ENCODE measurements around the gene KANK4. TPM values are rescaled to one million over a fixed set of nuclear protein-coding genes. Genes with fewer than 3 reads are reported as not detected.

Gene KANK4
- 0.03 TPM in 1 of 2 replicates, not detected in the other for total RNA-seq (2014; rRNA removed; shearing (Covaris generic))

- DNase-seq (ENCODE audit: low read depth): no peak
Observed at GRCh38 chr1:62318756-62319544, at the start of gene KANK4. Gene KANK4, minus strand, starts transcription at chr1:62319434. Its CDS starts 37,870 bp downstream, at chr1:62281564.

- DNase-seq (ENCODE audit: low read depth): no peak
Observed at GRCh38 chr1:62368989-62369388, 49.8 kb upstream of the KANK4 start.

DNA sequence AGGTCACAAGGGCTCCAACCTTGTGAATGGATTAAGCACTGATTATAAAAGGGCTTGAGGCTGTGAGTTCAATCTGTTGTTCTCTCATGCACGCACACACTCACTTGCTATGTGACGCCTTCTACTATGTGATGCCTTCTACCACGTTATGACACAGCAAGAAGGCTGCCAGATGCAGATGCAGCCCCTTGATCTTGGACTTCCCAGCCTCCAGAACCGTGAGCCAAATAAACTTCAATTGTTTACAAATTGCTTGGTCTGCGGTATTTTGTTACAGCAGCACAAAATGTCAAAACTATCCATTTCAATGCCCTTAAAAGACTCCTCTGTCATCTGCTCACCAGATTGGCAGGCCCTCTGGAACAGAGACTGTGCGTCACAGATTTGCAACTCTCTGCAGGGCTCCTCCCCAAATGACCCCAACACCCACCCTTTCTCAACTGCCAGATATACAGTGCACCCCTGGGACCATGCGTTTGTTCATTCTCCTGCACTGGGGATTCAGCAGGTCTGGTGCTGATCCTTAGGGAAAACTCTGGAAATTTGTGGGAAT, 47.8 kb upstream of the KANK4 start:
- no peak for DNase-seq (ENCODE audit: low read depth)

GRCh38 chr1:62364721-62365120, 45.5 kb upstream of the KANK4 start:
- DNase-seq (ENCODE audit: low read depth): peak; percentile 13

GRCh38 chr1:62362926-62363325, 43.7 kb upstream of the KANK4 start:
- DNase-seq (ENCODE audit: low read depth): no peak

- DNase-seq (ENCODE audit: low read depth): no peak
Observed at GRCh38 chr1:62362061-62362917, 43.1 kb upstream of the KANK4 start.

- no peak for DNase-seq (ENCODE audit: low read depth)
Observed at GRCh38 chr1:62361431-62361830, 42.2 kb upstream of the KANK4 start.

DNA sequence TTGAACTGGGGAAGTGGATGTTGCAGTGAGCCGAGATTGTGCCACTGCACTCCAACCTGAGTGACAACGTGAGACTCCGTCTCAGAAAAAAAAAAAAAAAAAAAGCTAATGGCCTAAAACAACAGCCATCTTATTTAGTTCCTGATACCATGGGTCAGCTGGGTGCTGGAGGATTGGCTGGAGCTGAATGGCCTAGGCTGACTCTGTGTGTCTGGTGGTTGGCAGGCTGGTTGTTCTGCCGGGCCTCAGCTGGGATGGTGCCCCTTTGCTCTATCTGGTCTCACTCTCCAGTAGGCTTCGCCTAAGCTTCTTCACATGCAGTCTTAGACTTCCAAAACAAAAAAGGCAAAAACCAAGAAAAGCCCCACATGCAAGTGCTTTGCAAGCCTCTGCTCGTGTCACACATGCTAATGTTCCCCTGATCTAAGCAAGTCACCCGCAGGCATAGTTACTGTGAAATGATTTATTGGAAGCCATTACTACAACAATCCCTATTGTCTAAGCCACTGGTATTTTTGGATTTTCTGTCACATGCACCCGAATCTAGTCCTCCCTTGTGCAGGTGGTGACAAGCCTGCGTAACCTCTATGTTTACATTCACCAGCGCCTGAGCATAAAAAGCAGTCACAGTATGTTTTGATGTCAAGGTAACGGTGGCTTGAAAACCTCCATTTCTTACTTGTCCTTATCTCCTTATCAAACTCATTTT, 39.6 kb upstream of the KANK4 start:
- DNase-seq (ENCODE audit: low read depth): no peak

DNA sequence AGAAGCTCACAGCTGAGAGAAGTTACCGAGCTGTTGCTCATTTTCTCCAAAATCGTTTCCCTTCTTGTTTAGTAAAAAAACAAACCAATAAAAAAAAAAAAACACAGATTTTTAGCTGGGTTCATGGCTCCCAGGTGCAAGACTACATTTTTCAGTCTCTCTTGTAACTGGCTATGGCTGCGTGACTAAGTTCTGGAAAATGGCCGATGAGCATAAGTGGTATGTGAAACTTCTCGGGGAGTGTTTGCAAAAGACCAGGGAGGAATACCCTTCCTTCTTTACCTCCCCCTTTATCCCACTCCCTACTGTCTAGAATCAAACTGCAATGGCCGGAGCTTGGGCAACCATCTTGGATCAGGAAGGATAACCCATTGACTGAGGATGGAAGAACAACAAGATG, 38.7 kb upstream of the KANK4 start:
- no peak for DNase-seq (ENCODE audit: low read depth)

DNA sequence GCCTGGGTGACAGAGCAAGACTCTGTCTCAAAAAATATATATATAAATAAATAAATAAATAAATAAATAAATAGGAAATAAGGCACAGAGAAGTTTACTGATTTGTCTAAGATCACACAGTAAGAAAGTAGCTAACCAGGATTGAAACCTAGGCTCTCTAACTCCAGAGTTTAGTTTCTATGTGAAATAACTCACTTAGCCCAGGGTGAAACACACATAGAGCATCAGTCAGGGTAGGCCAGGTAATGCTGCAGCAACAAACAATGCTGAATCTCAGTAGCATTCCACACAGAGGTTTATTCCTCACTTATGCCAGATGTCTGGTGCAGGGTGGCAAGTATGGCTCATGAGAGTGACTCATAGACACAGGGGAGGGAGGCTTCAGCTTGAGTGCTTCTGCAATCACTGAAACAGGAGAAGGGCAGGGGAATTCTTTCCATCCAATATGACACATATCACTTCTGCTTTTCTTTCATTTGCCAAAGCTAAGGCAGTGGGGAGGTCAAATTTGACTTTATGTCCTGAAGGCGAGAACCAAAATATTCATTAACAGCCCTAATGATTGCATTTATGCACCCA, 37.1 kb upstream of the KANK4 start:
- peak; percentile 92 for DNase-seq (ENCODE audit: low read depth)

DNA sequence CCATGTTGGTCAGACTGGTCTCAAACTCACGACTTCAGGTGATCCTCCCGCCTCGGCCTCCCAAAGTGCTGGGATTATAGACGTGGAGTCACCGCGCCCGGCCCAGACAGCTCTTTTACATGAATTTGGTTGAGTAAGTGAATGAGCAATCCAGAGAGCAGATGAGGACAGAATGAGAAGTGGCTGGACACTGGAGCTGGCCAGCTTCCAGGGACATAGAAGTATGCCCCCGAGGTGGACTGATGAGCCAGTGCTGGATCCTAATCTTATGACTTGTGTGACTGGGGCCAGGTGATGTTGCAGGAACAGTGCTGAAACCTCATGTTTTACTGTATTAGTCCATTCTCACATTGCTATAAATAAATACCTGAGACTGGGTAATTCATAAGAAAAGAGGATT, 35.9 kb upstream of the KANK4 start:
- no peak for DNase-seq (ENCODE audit: low read depth)

DNA sequence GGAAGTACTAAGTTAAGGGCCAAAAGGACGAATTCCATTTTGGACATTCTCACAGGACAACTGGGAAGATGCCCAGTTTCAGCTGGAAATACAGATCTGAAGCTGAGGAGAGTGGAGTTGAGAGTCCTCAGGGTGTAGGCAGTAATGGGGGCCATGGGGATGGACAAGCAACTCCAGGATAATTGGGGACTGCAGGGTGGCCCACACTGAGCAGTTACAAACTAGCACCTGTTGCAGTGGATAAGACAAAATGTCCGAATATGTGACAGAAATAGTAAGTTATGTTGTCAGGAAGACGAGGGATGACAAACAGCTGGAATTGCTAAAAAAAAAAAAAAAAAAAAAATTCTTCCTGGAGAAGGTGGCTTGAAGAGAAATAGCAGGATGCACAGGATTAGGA, 34.6 kb upstream of the KANK4 start:
- no peak for DNase-seq (ENCODE audit: low read depth)

- DNase-seq (ENCODE audit: low read depth): no peak
Observed at GRCh38 chr1:62352387-62352786, 33.2 kb upstream of the KANK4 start.

DNA sequence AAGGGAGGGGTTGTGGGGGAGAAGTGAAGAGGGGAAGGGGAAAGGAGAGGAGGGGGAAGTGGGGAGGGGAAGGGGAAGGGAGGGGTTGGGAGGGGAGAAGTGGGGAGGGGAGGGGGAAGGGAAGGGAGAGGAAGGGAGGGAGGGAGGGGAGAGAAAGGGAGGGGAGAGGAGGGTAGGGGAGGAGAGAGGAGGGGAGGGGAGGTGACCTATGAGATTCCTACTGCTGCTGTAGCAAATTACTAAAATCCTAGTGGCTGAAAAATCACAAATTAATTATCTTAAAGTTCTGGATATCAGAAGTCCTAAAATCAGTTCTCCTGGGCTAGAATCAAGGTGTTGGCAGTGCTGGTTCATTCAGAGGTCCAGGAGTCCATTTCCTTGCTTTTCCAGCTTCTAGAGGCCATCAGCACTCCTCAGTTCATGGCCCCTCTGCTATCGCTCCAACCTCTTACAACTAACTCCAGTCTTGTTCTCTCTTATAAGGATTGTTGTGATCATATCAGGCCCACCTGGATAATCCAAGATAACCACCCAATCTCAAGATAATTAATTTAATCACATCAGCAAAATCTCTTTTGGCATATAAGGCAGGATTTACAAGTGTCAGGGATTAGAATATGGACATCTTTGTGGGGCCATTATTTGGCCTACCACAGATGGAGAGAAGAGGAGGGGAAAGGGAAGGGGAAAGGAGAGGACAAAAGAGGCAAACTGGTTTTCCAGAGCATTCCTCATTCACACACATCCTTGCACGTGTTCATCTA, 30.4 kb upstream of the KANK4 start:
- DNase-seq (ENCODE audit: low read depth): no peak

DNA sequence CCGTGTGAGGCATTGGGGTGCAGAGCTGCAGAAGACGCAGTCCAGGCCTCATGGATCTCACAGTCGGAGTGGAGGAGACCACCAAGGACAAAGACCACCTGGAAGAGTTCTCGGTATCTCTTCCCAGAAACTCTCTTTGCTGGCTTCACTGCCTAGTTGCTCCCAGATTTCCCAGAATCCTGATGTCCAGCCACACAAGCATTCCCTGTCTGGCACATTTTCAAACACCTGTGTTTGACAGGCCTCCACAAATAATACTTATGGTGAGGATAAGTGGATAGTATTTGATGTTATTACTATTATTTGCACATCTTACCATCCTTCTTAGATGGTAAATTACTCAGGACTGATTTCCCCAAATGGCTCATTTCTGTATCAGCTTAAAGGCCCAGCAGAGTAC, 27.7 kb upstream of the KANK4 start:
- no peak for DNase-seq (ENCODE audit: low read depth)

DNA sequence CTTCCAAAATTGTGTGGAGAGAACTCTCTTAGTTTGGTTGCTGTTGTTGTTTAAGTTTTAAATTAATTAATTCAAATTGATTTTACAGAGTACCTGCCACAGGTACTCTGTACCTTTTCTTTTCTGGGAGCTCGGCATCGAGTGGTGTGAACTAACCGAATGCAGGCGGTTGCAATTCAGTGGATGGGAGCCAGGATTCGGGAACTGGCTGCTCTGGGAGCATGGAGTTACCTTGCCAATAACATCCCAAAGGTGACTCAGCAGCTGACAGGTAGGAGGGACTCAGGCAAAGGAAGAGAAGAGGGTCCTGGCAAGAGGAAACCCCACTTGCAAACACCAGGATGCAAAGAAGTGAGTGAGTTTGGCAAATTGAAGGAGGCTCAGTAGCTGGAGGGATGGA, 24.7 kb upstream of the KANK4 start:
- DNase-seq (ENCODE audit: low read depth): no peak

GRCh38 chr1:62342270-62342669, 23.0 kb upstream of the KANK4 start:
- no peak for DNase-seq (ENCODE audit: low read depth)

DNA sequence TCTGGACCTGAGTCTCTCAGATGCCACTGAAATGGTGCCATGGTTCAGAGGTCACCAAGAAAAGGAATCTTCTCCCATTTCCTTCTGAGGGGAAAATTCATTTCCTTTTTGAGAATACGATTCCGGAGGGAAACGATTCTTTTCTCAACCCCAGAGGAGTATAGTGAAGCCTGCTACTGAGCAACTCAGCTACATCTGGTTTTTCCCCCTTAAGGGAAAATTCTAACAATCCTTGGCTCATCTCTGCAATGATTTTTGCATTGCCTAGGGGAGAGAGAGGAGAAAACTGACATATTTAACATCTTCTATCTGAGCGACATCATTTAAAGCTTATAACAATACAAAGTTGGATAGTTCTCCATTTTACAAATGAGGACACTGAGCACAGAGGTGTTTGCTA, 22.4 kb upstream of the KANK4 start:
- no peak for DNase-seq (ENCODE audit: low read depth)

GRCh38 chr1:62341089-62341488, 21.9 kb upstream of the KANK4 start:
- DNase-seq (ENCODE audit: low read depth): no peak

DNA sequence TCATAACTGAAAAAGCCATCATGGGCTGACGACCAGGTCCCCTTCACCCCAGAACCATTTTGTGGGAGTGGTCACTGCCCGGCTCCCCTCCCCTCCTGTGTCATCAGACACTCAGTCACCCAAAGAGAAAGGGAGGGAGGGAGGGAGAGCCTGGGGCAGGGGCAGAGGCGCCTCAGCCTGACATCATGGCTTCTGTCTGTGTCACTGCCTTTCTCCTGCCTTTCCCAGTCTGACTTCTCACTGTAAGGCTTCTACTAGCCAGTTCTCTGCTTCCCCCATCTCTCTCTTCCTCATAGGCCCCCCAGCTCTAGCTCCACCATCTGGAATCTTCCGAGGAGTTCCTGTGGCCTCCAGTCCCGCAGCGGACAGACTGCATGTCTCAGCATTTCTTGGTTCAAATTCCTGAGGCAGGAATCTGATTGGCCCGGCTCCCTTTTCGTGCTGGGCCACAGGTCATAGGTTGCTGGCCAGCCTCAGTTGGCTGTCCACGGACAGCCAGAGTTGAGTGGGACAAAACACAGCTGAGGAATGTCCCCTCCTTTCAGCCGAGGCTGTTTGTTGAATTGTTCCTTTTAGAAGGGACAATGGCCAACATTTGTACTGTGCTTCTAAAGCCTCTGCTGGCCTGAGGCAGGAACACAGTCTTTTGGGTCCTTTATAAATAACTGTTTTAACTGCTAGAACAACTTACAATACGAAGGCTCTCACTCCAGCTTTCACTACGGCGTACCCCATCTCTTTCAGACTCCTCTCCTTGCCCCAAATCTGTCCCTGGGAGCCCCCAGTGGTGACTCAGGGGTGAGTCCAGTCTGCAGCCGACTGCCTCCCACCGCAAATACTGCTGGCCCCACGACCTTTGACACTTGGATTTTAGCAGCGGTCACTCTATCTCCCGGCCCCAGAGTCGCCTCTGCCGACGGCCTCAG, 18.7 kb upstream of the KANK4 start:
- DNase-seq (ENCODE audit: low read depth): no peak

Measured in Daoy (cell line).